MM.1S (cell line): ENCODE measurements around the gene ALDH16A1.
"Not testable (repeated sequence)": the region's sequence is repeated elsewhere in the genome, so short reads cannot be mapped to it uniquely, and the experiment has no call there.

ENCODE experiments used
- DNase-seq: peaks from one replicate; pipeline ENCODE4 v3.0.0-alpha.2; 2015
- H2AFZ ChIP-seq: fragments of 300-600 bp; sonication (generic); 2 replicates; pipeline ENCODE4 v1.6.0; 2016; ENCODE audit warnings: antibody characterized with exemption, low read length
- H3F3A ChIP-seq: fragments of 300-600 bp; sonication (generic); 2 replicates; pipeline ENCODE4 v1.6.1; 2016; ENCODE audit warnings: mild to moderate bottlenecking, antibody characterized with exemption, low read length, moderate library complexity, mixed read lengths; ENCODE audit not compliant: insufficient read depth
- H3K27ac ChIP-seq: fragments of 300-600 bp; sonication (generic); 2 replicates; pipeline ENCODE4 v1.5.1; 2016; ENCODE audit warnings: mild to moderate bottlenecking, low read length
- H3K27me3 ChIP-seq: fragments of 300-600 bp; sonication (generic); replicated peaks from 2 replicates; pipeline ENCODE4 v1.6.0; 2016; ENCODE audit warnings: low read length; ENCODE audit not compliant: insufficient read depth
- H3K36me3 ChIP-seq: fragments of 300-600 bp; sonication (generic); replicated peaks from 2 replicates; pipeline ENCODE4 v1.6.1; 2016; ENCODE audit warnings: mild to moderate bottlenecking, low read length, mixed read lengths; ENCODE audit not compliant: insufficient read depth
- H3K4me1 ChIP-seq: fragments of 300-600 bp; sonication (generic); 2 replicates; pipeline ENCODE4 v1.6.1; 2016; ENCODE audit warnings: low read length, mixed read lengths
- H3K4me2 ChIP-seq: fragments of 300-600 bp; sonication (generic); 2 replicates; pipeline ENCODE4 v1.6.0; 2016; ENCODE audit warnings: low read depth, low read length
- H3K4me3 ChIP-seq: fragments of 300-600 bp; sonication (generic); 2 replicates; pipeline ENCODE4 v1.5.1; 2016; ENCODE audit warnings: low read length, mixed read lengths
- H3K79me2 ChIP-seq: fragments of 300-600 bp; sonication (generic); 2 replicates; pipeline ENCODE4 v1.6.1; 2016; ENCODE audit warnings: mixed run types, low read length, mixed read lengths
- H3K9ac ChIP-seq: fragments of 300-600 bp; sonication (generic); 2 replicates; pipeline ENCODE4 v1.6.1; 2016; ENCODE audit warnings: low read length, mixed read lengths
- H3K9me2 ChIP-seq: fragments of 300-600 bp; sonication (generic); replicated peaks from 2 replicates; pipeline ENCODE4 v1.6.1; 2016; ENCODE audit warnings: mild to moderate bottlenecking, low read length, mixed read lengths; ENCODE audit not compliant: insufficient read depth
- H3K9me3 ChIP-seq: fragments of 300-600 bp; sonication (generic); replicated peaks from 2 replicates; pipeline ENCODE4 v1.6.1; 2016; ENCODE audit warnings: mild to moderate bottlenecking, low read length, mixed read lengths; ENCODE audit not compliant: insufficient read depth
- H4K20me1 ChIP-seq: fragments of 300-600 bp; sonication (generic); 2 replicates; pipeline ENCODE4 v1.6.1; 2016; ENCODE audit warnings: mild to moderate bottlenecking, low read length, moderate library complexity, mixed read lengths; ENCODE audit not compliant: insufficient read depth
- EZH2 ChIP-seq: fragments of 300-600 bp; sonication (generic); optimal IDR thresholded peaks from 2 replicates; pipeline ENCODE3; 2017; ENCODE audit warnings: low read depth, mild to moderate bottlenecking, antibody characterized with exemption, low read length, mixed read lengths
- EZH2phosphoT487 ChIP-seq: fragments of 300-600 bp; sonication (generic); IDR thresholded peaks from 2 replicates; pipeline ENCODE4 v1.6.1; 2018; ENCODE audit warnings: antibody characterized with exemption, low read length
- TF ChIP-seq, protein P1 (sequence below): fragments of 300-600 bp; sonication (generic); IDR thresholded peaks from 2 replicates; pipeline ENCODE4 v1.5.1; 2016; ENCODE audit warnings: antibody characterized with exemption, low read length, mixed read lengths

The ALDH16A1 gene

DNA sequence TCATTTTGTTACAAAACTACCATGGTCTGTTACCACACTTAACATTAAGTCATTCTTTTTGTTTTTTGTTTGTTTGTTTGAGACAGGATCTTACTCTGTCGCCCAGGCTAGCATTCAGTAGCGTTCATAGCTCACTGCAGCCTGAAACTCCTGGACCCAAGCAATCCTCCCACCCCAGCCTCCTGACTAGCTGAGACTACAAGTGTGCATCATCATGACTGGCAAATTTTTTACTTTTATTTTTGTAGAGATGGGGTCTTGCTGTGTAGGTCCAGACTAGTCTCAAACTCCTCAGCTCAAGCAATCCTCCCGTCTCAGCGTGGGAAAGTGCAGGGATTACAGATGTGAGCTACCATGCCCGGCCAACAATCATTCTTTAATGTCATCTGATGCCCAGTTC, 3.3 kb downstream of the ALDH16A1 start:
- Histone ChIP-seq H3K4me1 (peaks cover 20% of the 10 kb centered on the region), H4K20me1 (no peaks in the 10 kb centered on the region), H3K4me3 (no peak overlapping the region), H3K4me2 (no peak overlapping the region), H3K9me2 (no peaks in the 10 kb centered on the region), H3F3A (peaks cover 23% of the 10 kb centered on the region), H3K9ac (no peak overlapping the region), H3K36me3 (no peaks in the 10 kb centered on the region), H3K79me2 (peaks cover 28% of the 10 kb centered on the region), H3K27me3 (no peaks in the 10 kb centered on the region), H3K27ac (no peak overlapping the region), H2AFZ (no peak overlapping the region), H3K9me3 (no peaks in the 10 kb centered on the region)
- no peak for DNase-seq
- TF ChIP-seq, protein P1, sequence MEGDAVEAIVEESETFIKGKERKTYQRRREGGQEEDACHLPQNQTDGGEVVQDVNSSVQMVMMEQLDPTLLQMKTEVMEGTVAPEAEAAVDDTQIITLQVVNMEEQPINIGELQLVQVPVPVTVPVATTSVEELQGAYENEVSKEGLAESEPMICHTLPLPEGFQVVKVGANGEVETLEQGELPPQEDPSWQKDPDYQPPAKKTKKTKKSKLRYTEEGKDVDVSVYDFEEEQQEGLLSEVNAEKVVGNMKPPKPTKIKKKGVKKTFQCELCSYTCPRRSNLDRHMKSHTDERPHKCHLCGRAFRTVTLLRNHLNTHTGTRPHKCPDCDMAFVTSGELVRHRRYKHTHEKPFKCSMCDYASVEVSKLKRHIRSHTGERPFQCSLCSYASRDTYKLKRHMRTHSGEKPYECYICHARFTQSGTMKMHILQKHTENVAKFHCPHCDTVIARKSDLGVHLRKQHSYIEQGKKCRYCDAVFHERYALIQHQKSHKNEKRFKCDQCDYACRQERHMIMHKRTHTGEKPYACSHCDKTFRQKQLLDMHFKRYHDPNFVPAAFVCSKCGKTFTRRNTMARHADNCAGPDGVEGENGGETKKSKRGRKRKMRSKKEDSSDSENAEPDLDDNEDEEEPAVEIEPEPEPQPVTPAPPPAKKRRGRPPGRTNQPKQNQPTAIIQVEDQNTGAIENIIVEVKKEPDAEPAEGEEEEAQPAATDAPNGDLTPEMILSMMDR = no peak
- TF ChIP-seq EZH2phosphoT487 = no peak
- TF ChIP-seq EZH2 = no peak

GRCh38 chr19:49458567-49458903, 5.5 kb downstream of the ALDH16A1 start:
- peak overlapping the region; percentile 62 for H3K4me2 ChIP-seq
- H3K27me3 ChIP-seq = no peaks in the 10 kb centered on the region
- peak overlapping the region; percentile 59 for H3K9ac ChIP-seq
- H3K9me3 ChIP-seq = no peaks in the 10 kb centered on the region
- H2AFZ ChIP-seq = peak overlapping the region; percentile 52
- peaks cover 20% of the 10 kb centered on the region for H3K4me1 ChIP-seq
- H3F3A ChIP-seq = peaks cover 10% of the 10 kb centered on the region
- peak overlapping the region; percentile 37 for H3K4me3 ChIP-seq
- peak overlapping the region; percentile 95 for H3K27ac ChIP-seq
- H3K36me3 ChIP-seq = no peaks in the 10 kb centered on the region
- no peaks in the 10 kb centered on the region for H3K9me2 ChIP-seq
- peak; percentile 48 for DNase-seq
- no peaks in the 10 kb centered on the region for H4K20me1 ChIP-seq
- TF ChIP-seq, protein P1 = no peak
- TF ChIP-seq EZH2phosphoT487 (no peak), EZH2 (no peak)
- peaks cover 24% of the 10 kb centered on the region for H3K79me2 ChIP-seq

- Histone ChIP-seq H3K9me3 (no peaks in the 10 kb centered on the region), H3K27me3 (no peaks in the 10 kb centered on the region), H4K20me1 (no peaks in the 10 kb centered on the region), H3K4me3 (no peak overlapping the region), H3F3A (peaks cover 10% of the 10 kb centered on the region), H3K9ac (no peak overlapping the region), H3K36me3 (no peaks in the 10 kb centered on the region), H3K4me2 (no peak overlapping the region), H3K9me2 (no peaks in the 10 kb centered on the region), H2AFZ (no peak overlapping the region), H3K79me2 (peaks cover 16% of the 10 kb centered on the region), H3K27ac (no peak overlapping the region), H3K4me1 (peaks cover 16% of the 10 kb centered on the region)
- TF ChIP-seq EZH2 = no peak
- TF ChIP-seq EZH2phosphoT487 = no peak
- TF ChIP-seq, protein P1 = no peak
- DNase-seq = no peak
Observed at GRCh38 chr19:49459388-49459787, 6.4 kb downstream of the ALDH16A1 start.

DNA sequence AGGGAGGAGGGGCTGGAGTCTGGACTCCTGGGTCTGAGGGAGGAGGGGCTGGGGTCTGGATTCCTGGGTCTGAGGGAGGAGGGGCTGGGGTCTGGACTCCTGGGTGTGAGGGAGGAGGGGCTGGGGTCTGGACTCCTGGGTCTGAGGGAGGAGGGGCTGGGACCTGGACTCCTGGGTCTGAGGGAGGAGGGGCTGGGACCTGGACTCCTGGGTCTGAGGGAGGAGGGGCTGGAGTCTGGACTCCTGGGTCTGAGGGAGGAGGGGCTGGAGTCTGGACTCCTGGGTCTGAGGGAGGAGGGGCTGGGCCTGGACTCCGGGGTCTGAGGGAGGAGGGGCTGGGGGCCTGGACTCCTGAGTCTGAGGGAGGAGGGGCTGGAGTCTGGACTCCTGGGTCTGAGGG, 8.1 kb downstream of the ALDH16A1 start:
- H3K36me3 ChIP-seq = not testable (repeated sequence)

More for the DNA sequence above, 8.1 kb downstream of the ALDH16A1 start:
- H3K9me3 ChIP-seq, H3K27ac ChIP-seq, H4K20me1 ChIP-seq, H2AFZ ChIP-seq, H3K27me3 ChIP-seq, DNase-seq, H3K9ac ChIP-seq, H3K4me3 ChIP-seq, H3K4me2 ChIP-seq, H3K9me2 ChIP-seq: not testable (repeated sequence)
- H3K79me2 ChIP-seq = peaks cover 11% of the 10 kb centered on the region; the same call in 1 of the 2 replicates
- H3F3A ChIP-seq = peaks cover 10% of the 10 kb centered on the region
- H3K4me1 ChIP-seq = peaks cover 14% of the 10 kb centered on the region
